ENCODE data around the gene LOXHD1. TPM values are rescaled to one million over a fixed set of nuclear protein-coding genes. Genes with fewer than 3 reads are reported as not detected.

LOXHD1 gene
- total RNA-seq, 1 donor from 2014 or later, result not detected

GRCh38 chr18:46445522-46446313 is 211.3 kb downstream of the LOXHD1 start:
- no peaks in the 10 kb centered on the region for H3K4me1 Mint-ChIP-seq (ENCODE audit: unreplicated experiment)
- no peaks in the 10 kb centered on the region for H3K9me3 Mint-ChIP-seq
- H3K4me3 Mint-ChIP-seq, result no peak overlapping the region
- no peak for DNase-seq (ENCODE audit: extremely low spot score, unreplicated experiment)
- H3K27ac Mint-ChIP-seq, result no peak overlapping the region
- TF ChIP-seq CTCF (conservative IDR thresholded peaks at IDR 0.05), result no peak
- no peaks in the 10 kb centered on the region for H3K27me3 Mint-ChIP-seq
- peaks cover 12% of the 10 kb centered on the region for H3K36me3 Mint-ChIP-seq

GRCh38 chr18:46439037-46439436 is 218.0 kb downstream of the LOXHD1 start:
- peaks cover 9% of the 10 kb centered on the region for H3K36me3 Mint-ChIP-seq
- peaks cover 16% of the 10 kb centered on the region for H3K4me1 Mint-ChIP-seq (ENCODE audit: unreplicated experiment)
- DNase-seq (ENCODE audit: extremely low spot score, unreplicated experiment), result no peak
- H3K4me3 Mint-ChIP-seq, result no peak overlapping the region
- H3K27me3 Mint-ChIP-seq, result no peaks in the 10 kb centered on the region
- no peak for TF ChIP-seq CTCF (conservative IDR thresholded peaks at IDR 0.05)
- no peaks in the 10 kb centered on the region for H3K9me3 Mint-ChIP-seq
- H3K27ac Mint-ChIP-seq, result no peak overlapping the region

GRCh38 chr18:46437061-46437460 is 220.0 kb downstream of the LOXHD1 start:
- Mint-ChIP-seq H3K4me1 (ENCODE audit: unreplicated experiment) (peaks cover 16% of the 10 kb centered on the region), H3K27ac (no peak overlapping the region), H3K36me3 (peaks cover 10% of the 10 kb centered on the region), H3K4me3 (no peak overlapping the region), H3K27me3 (no peaks in the 10 kb centered on the region), H3K9me3 (no peaks in the 10 kb centered on the region)
- TF ChIP-seq CTCF (conservative IDR thresholded peaks at IDR 0.05), result no peak
- DNase-seq (ENCODE audit: extremely low spot score, unreplicated experiment), result no peak

GRCh38 chr18:46436621-46437020 is 220.4 kb downstream of the LOXHD1 start:
- no peak overlapping the region for H3K27ac Mint-ChIP-seq
- no peak for TF ChIP-seq CTCF (conservative IDR thresholded peaks at IDR 0.05)
- H3K36me3 Mint-ChIP-seq, result peaks cover 9% of the 10 kb centered on the region
- no peak for DNase-seq (ENCODE audit: extremely low spot score, unreplicated experiment)
- H3K27me3 Mint-ChIP-seq, result no peaks in the 10 kb centered on the region
- H3K4me3 Mint-ChIP-seq, result no peak overlapping the region
- H3K9me3 Mint-ChIP-seq, result no peaks in the 10 kb centered on the region
- peaks cover 20% of the 10 kb centered on the region for H3K4me1 Mint-ChIP-seq (ENCODE audit: unreplicated experiment)

GRCh38 chr18:46435031-46435430 is 222.0 kb downstream of the LOXHD1 start:
- Mint-ChIP-seq H3K4me1 (ENCODE audit: unreplicated experiment) (peaks cover 35% of the 10 kb centered on the region), H3K4me3 (no peak overlapping the region), H3K27me3 (no peaks in the 10 kb centered on the region)

More at GRCh38 chr18:46435031-46435430, 222.0 kb downstream of the LOXHD1 start:
- DNase-seq (ENCODE audit: extremely low spot score, unreplicated experiment), result no peak
- Mint-ChIP-seq H3K27ac (no peak overlapping the region), H3K36me3 (peaks cover 9% of the 10 kb centered on the region), H3K9me3 (no peaks in the 10 kb centered on the region)
- no peak for TF ChIP-seq CTCF (conservative IDR thresholded peaks at IDR 0.05)

All from type B pancreatic cell (in vitro differentiated cells).